Stimulated activated CD4-positive, alpha-beta T cell treated with anti-CD3 and anti-CD28 coated beads, Interleukin-15, amount 100 ng/mL, for 48 hours (primary cell): ENCODE data around the gene TRIM33.
A peak's percentile ranks its signal among the peaks of the same experiment; 100 is the strongest.

ENCODE experiments used
- DNase-seq, 2 donors: peaks; one replicate each; pipeline ENCODE4 v3.0.0-alpha.2; 2020; ENCODE audit warnings: low read depth in 2 of 2

Gene TRIM33

GRCh38 chr1:114511032-114511785, at the start of gene TRIM33:
Gene TRIM33 (minus strand): TSS chr1:114511203. CDS start chr1:114511076, 127 bp downstream.
- DNase-seq: peak; percentile 79 to 88

GRCh38 chr1:114559356-114559755, 48.4 kb upstream of the TRIM33 start:
- no peak for DNase-seq

DNA sequence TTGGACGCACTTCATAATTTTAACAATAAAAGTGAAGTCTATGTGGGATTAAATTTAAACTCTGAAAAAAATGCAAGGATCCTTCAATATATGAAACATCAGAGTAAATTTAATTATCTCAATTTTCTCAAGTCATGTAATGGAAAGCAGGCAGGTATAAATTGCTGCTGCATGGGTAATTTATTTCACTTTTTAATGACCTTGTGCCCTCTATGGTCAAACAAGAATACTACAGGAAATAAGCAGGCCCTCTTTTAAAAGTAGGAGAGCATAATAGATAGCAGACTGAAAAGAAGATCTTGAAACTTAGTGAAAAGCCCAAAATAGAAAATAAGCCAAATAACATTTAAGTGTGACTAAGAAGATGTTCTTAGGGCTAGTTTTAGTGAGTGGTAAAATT, 47.5 kb upstream of the TRIM33 start:
- no peak for DNase-seq

- DNase-seq: no peak
These were observed 43.6 kb upstream of the TRIM33 start for GRCh38 chr1:114554577-114554976.

DNA sequence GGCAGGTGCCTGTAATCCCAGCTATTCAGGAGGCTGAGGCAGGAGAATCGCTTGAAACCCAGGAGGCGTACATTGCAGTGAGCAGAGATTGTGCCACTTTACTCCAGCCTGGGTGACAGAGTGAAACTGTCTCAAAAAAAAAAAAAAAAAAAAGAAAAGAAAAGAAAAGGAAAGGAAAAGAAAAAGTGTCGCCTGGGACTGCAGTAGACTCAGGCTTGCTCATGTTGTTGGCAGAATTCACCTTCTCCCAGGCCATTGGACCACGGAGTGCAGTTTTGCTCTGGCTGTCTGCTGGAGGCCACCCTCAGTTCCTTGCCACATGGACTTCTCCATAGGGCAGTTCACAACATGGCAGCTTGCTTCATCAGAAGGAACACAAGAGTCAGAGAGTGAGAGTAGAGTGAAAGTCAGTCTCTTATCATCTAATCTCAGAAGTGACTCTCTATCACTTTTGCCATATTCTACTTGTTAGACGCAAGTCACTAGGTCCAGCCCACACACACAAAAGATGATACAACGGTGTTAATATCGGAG, 41.2 kb upstream of the TRIM33 start:
- DNase-seq: no peak

- DNase-seq: no peak
These were observed 40.4 kb upstream of the TRIM33 start for GRCh38 chr1:114551400-114551799.

DNA sequence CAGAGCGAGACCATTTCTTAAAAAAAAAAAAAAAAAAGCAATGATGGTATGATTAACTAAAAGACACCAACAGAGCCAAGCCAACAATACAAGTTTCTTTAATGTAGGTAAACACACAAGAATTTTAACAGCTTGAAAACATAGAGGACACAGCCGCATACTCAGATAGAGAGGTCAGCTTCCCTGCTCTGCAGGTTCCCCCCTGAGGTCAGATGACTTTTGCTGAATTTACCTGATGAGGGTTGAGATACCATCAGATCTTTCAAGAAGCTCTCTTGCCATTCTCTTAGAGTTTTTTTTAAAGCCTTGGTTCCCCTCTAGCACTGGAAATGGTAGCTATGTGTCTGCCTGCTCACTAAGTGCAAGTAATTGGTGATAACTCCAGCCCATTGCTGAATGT, 39.3 kb upstream of the TRIM33 start:
- no peak for DNase-seq

DNA sequence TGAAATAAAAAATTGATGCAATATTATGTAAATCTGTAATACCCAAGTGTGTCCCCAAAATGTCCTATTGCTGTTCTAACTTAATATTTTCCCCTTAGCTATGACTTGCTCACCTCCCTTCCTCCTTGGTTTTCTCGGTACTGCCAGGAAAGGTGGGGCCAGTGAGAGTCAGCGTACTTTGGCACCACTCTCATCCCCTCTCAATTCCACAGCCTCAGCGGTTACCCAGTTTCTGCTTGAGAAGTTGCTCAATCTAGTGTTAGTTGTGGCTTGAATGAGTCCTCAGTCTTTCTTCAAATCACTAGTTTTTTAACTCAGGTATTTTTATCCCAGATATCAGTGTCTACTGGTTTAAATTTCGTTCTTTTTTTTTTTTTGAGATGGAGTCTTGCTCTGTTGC, 38.1 kb upstream of the TRIM33 start:
- no peak for DNase-seq

- DNase-seq: no peak
These were observed 36.1 kb upstream of the TRIM33 start for GRCh38 chr1:114547076-114547475.

- no peak for DNase-seq
These were observed 34.8 kb upstream of the TRIM33 start for GRCh38 chr1:114545796-114546195.

GRCh38 chr1:114545315-114545714, 34.3 kb upstream of the TRIM33 start:
- DNase-seq: no peak

- DNase-seq: no peak
These were observed 29.8 kb upstream of the TRIM33 start for GRCh38 chr1:114540821-114541220.

DNA sequence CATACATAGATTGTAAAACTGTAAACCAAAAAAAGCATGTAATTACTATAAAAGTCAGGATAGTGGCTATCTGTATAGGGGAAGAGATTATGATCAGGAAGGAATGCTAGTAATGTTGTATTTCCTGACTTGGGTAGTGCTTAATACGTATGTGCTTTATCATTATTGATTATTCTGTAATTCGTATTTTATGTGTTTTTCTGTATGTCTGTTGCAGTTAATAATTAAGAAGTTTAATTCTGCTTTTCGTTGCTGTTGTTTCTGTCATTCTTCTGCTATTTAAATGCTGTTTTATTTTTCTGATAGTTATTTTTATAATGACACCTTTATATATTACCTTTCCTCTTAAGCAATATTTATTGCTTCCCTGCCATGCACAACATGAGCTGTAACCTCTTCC, 29.3 kb upstream of the TRIM33 start:
- DNase-seq: no peak

DNA sequence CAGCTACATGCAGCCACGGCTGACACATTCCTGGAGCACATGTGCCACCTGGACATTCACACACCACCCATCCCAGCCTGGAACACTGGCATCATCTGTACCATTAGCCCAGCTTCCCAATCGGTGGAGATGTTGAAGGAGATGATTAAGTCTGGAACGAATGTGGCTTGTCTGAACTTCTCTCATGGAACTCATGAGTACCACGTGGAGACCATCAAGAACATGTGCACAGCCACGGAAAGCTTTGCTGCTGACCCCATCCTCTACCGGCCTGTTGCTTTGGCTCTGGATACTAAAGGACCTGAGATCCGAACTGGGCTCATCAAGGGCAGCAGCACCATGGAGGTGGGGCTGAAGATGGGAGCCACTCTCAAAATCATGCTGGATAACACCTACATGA, 25.0 kb upstream of the TRIM33 start:
- no peak for DNase-seq

GRCh38 chr1:114535401-114535800, 24.4 kb upstream of the TRIM33 start:
- DNase-seq: no peak

DNA sequence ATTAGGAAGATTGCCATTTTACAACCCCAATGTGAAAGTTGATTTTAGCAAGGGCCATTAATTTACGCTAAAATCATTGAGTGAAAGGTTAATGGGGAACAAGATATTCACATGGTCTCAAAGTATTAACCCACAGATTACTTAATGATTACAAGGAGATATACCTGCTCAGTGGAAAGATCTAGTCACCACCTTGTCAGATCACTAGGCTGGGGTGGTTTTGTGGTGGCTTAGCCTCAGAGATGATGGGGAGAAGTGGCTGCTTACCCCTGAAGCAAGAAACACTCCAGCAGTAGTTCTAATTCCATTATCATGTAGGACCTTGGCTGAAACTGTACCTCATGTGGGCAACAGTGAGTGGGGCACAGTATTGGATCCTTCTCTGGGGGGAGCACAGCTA, 20.1 kb upstream of the TRIM33 start:
- DNase-seq: no peak

GRCh38 chr1:114530224-114530623, 19.2 kb upstream of the TRIM33 start:
- DNase-seq: no peak

DNA sequence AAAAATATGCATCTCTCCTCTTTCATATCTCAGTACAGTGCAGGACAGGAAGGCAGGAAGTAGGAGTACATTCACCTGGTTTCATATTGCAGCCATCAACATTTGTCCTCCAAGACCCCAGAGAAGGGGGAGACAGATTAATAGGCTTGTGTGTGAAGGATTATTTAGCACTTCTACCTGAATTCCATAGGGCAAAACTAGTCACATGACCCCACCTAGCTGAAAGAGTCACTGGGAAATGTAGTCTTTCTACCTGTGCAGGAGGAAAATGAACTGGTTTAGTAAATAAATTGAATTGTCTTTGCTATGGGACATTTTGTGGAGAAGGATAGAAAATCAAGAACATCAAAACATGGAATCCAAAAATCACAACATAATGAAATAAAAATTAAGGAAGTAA, 13.9 kb upstream of the TRIM33 start:
- DNase-seq: no peak

GRCh38 chr1:114522264-114522575, 11.2 kb upstream of the TRIM33 start:
- DNase-seq: no peak

- no peak for DNase-seq
These were observed 10.6 kb upstream of the TRIM33 start for GRCh38 chr1:114521396-114522263.

GRCh38 chr1:114517348-114517747, 6.3 kb upstream of the TRIM33 start:
- DNase-seq: no peak

DNA sequence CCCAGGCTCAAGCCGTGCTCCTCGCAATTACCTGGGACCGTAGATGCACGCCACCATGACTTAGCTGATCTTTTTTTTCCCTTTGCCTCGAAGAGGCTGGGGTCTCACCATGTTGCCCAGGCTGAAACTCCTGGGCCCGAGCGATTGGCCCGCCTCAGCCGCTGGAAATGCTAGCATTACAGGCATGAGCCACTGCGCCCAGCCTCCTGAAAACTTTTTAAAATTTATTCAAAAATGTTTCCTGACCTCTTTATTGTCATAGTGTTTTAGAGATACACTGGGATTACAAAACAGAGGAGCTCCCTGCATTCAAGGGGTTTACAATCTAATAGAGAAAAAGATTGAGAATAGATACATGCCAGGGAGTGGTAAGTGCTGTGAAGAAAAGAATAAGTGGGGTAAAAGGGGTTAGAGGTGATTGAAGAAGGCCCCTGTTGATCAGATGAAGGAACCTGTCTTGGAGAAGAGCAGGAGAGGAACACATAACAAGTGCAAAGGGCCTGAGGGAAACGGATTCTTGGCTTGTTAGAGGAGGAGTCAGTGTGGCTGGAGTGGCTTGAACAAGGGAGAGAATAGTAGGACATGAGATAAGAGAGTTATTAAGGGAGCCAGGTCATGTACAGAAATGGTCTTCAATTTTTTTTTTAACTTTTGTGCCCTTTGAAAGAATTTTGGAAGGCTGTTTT, 1.7 kb upstream of the TRIM33 start:
- no peak for DNase-seq
